Nephron progenitor cell (in vitro differentiated cells): ENCODE data around the gene BRD1.

ENCODE experiments used
- DNase-seq: peaks from one replicate; pipeline ENCODE4 v3.0.0; 2021
- H3K27ac Mint-ChIP-seq: 2 replicates; pipeline ENCODE4 v1.8.0; 2021; ENCODE audit warnings: mild to moderate bottlenecking, moderate library complexity, mixed read lengths
- H3K27me3 Mint-ChIP-seq: 2 replicates; pipeline ENCODE4 v1.8.0; 2021; ENCODE audit warnings: mild to moderate bottlenecking, low read depth, mixed read lengths; ENCODE audit not compliant: poor library complexity
- H3K36me3 Mint-ChIP-seq: 2 replicates; pipeline ENCODE4 v1.8.0; 2021; ENCODE audit warnings: low read depth, mixed read lengths
- H3K4me1 Mint-ChIP-seq: 2 replicates; pipeline ENCODE4 v1.8.0; 2021; ENCODE audit warnings: mixed read lengths
- H3K4me3 Mint-ChIP-seq: 2 replicates; pipeline ENCODE4 v1.8.0; 2021; ENCODE audit warnings: mild to moderate bottlenecking, moderate library complexity, mixed read lengths
- H3K9me3 Mint-ChIP-seq: 2 replicates; pipeline ENCODE4 v1.8.0; 2021; ENCODE audit warnings: mild to moderate bottlenecking, moderate library complexity, mixed read lengths
- TF ChIP-seq, protein P1 (sequence below): fragments of 200-600 bp; sonication (generic); IDR thresholded peaks from 2 replicates; pipeline ENCODE4 v1.5.0; 2021; ENCODE audit warnings: antibody characterized with exemption

BRD1 gene

DNA sequence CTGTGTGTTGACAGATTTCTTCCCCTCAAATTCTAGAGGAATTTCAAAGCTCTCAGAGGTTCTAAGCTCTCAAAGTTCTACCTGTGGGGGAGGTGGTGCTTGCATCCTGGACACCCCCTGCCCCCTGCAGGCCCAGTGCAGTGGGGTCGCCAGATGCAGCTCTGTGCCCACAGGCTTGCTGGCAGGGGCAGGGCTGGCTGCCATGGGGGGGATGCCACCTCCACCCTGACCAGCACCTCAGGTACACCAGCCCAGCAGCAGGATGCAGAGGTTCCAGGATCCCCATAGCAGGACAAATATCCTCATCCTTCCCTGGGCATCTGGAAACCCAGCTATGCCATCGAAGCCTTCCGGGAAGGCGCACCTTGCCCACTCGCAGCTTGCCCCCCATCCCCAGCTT is 91.1 kb downstream of the BRD1 start:
- no peak overlapping the region for H3K4me3 Mint-ChIP-seq
- TF ChIP-seq, protein P1, sequence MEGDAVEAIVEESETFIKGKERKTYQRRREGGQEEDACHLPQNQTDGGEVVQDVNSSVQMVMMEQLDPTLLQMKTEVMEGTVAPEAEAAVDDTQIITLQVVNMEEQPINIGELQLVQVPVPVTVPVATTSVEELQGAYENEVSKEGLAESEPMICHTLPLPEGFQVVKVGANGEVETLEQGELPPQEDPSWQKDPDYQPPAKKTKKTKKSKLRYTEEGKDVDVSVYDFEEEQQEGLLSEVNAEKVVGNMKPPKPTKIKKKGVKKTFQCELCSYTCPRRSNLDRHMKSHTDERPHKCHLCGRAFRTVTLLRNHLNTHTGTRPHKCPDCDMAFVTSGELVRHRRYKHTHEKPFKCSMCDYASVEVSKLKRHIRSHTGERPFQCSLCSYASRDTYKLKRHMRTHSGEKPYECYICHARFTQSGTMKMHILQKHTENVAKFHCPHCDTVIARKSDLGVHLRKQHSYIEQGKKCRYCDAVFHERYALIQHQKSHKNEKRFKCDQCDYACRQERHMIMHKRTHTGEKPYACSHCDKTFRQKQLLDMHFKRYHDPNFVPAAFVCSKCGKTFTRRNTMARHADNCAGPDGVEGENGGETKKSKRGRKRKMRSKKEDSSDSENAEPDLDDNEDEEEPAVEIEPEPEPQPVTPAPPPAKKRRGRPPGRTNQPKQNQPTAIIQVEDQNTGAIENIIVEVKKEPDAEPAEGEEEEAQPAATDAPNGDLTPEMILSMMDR = no peak
- no peak for DNase-seq
- peaks cover 63% of the 10 kb centered on the region for H3K9me3 Mint-ChIP-seq
- peaks cover 26% of the 10 kb centered on the region for H3K27me3 Mint-ChIP-seq
- no peak overlapping the region for H3K27ac Mint-ChIP-seq
- H3K4me1 Mint-ChIP-seq = no peaks in the 10 kb centered on the region
- no peaks in the 10 kb centered on the region for H3K36me3 Mint-ChIP-seq

- Mint-ChIP-seq H3K4me1 (no peaks in the 10 kb centered on the region), H3K9me3 (peaks cover 62% of the 10 kb centered on the region), H3K27ac (no peak overlapping the region), H3K27me3 (peaks cover 25% of the 10 kb centered on the region), H3K4me3 (no peak overlapping the region), H3K36me3 (no peaks in the 10 kb centered on the region)
- TF ChIP-seq, protein P1 = no peak
- DNase-seq = no peak
Measured at GRCh38 chr22:49735901-49736421, 91.7 kb downstream of the BRD1 start.

GRCh38 chr22:49735411-49735900 is 92.2 kb downstream of the BRD1 start:
- peak; percentile 90 for DNase-seq
- TF ChIP-seq, protein P1 = no peak
- peaks cover 57% of the 10 kb centered on the region for H3K9me3 Mint-ChIP-seq
- H3K36me3 Mint-ChIP-seq = no peaks in the 10 kb centered on the region
- H3K4me3 Mint-ChIP-seq = no peak overlapping the region
- peaks cover 28% of the 10 kb centered on the region for H3K27me3 Mint-ChIP-seq
- H3K27ac Mint-ChIP-seq = no peak overlapping the region
- H3K4me1 Mint-ChIP-seq = no peaks in the 10 kb centered on the region

DNA sequence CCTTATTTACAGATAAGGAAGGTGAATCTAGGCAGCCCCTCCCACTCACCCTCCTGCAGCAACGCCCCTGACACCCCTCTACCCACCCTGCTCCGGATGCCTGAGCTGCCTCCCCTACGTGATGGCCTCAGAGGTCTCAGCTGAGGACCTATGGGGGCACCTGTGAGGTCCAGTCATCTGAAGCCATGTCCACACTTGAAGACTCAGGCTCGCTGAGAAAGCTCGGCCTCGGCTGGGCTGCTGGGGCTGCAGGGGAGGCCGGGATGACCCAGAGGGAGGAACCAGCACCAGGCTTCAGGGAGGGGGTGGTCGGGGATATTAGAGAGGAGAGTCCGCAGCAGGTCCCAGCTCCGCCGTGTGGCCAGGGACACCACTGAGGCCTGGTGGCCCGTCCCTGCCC is 92.8 kb downstream of the BRD1 start:
- Mint-ChIP-seq H3K27ac (no peak overlapping the region), H3K27me3 (peaks cover 32% of the 10 kb centered on the region), H3K36me3 (no peaks in the 10 kb centered on the region), H3K4me3 (no peak overlapping the region), H3K9me3 (peaks cover 53% of the 10 kb centered on the region), H3K4me1 (no peaks in the 10 kb centered on the region)
- TF ChIP-seq, protein P1 = no peak
- DNase-seq = no peak

- TF ChIP-seq, protein P1 = no peak
- Mint-ChIP-seq H3K27me3 (peaks cover 36% of the 10 kb centered on the region), H3K4me3 (no peak overlapping the region), H3K4me1 (no peaks in the 10 kb centered on the region), H3K36me3 (no peaks in the 10 kb centered on the region), H3K27ac (no peak overlapping the region), H3K9me3 (peaks cover 48% of the 10 kb centered on the region)
- DNase-seq = no peak
Measured at GRCh38 chr22:49734390-49734789, 93.3 kb downstream of the BRD1 start.

DNA sequence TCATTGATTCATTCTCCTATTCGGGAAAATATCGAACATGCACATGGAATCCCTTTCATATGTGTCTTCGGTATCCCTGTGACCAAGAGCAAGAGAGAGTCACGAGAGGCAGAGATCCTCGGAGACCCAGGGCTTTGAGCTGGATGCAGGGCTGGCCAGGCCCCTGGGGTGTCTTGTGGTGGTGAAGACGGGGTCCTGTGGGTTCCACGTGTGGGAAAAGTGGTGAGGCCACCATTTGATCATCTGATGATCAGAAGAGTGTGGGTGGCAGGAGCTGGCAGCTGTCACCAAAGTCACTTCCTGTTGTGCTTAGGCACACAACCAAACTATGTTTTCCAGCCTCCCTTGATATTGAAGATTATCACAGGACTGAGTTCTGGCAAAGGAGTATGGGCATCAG is 94.0 kb downstream of the BRD1 start:
- Mint-ChIP-seq H3K36me3 (no peaks in the 10 kb centered on the region), H3K27me3 (peaks cover 43% of the 10 kb centered on the region)
- TF ChIP-seq, protein P1 = no peak

More for the DNA sequence above, 94.0 kb downstream of the BRD1 start:
- Mint-ChIP-seq H3K4me3 (no peak overlapping the region), H3K9me3 (peaks cover 40% of the 10 kb centered on the region), H3K4me1 (no peaks in the 10 kb centered on the region), H3K27ac (no peak overlapping the region)
- DNase-seq = no peak
